Endothelial cell of umbilical vein (primary cell): Measurements from ENCODE around the gene JDP2. TPM values are rescaled to one million over a fixed set of nuclear protein-coding genes. Genes with fewer than 3 reads are reported as not detected.

ENCODE experiments used
- BruUV-seq: library from RNA; stranded (reverse); fragments of 400-500 nt; replicated peaks from 2 replicates; lab custom pipeline; 2021; lab: Mats Ljungman, UMichigan
- CTCF ChIA-PET: fragments of 300-600, 350-600 bp; sonication (Branson Sonifier 250); formaldehyde crosslinking; loops from one replicate; lab custom pipeline; 2021; ENCODE audit warnings: antibody characterized with exemption, inconsistent platforms; lab: Charles Lee
- POLR2A ChIA-PET: fragments of 300-600, 350-600 bp; sonication (Branson Sonifier 250); formaldehyde crosslinking; loops from one replicate; lab custom pipeline; 2021; ENCODE audit warnings: antibody characterized with exemption, inconsistent platforms; lab: Charles Lee
- DNase-seq: peaks from one replicate; pipeline ENCODE4 v3.0.0-alpha.2; 2011; ENCODE audit warnings: low read depth, low spot score
- FAIRE-seq: peaks from 2 replicates; lab custom pipeline; 2011; peaks lifted over from hg19 to GRCh38; lab: Jason Lieb, UNC
- H2AFZ ChIP-seq: 2 replicates; pipeline ENCODE4 v1.6.0; 2012; ENCODE audit warnings: low read depth, low read length, control low read depth, inconsistent platforms
- H3K27ac ChIP-seq: 2 replicates; pipeline ENCODE4 v1.5.1; 2011; ENCODE audit warnings: low read depth, mild to moderate bottlenecking, control low read depth, low read length, moderate library complexity; ENCODE audit not compliant: insufficient read depth
- H3K27me3 ChIP-seq, 2 experiments: 2 replicates each; pipeline versions ENCODE4 v1.6.0 to v1.6.1; 2011; ENCODE audit warnings: low read length in 2 of 2, mixed read lengths in 1 of 2; ENCODE audit not compliant: control insufficient read depth in 2 of 2, insufficient read depth in 2 of 2
- H3K36me3 ChIP-seq, 2 experiments: 2 replicates in 1 of 2; 3 replicates in 1 of 2; pipeline ENCODE4 v1.5.1; 2011; ENCODE audit warnings: low read length in 2 of 2, mild to moderate bottlenecking in 1 of 2, moderate library complexity in 1 of 2; ENCODE audit not compliant: control insufficient read depth in 2 of 2, insufficient read depth in 2 of 2; ENCODE audit errors: extremely low read depth in 1 of 2
- H3K4me1 ChIP-seq: 3 replicates; pipeline ENCODE4 v1.5.1; 2011; ENCODE audit warnings: mild to moderate bottlenecking, low read length; ENCODE audit not compliant: control insufficient read depth, insufficient read depth; ENCODE audit errors: extremely low read depth
- H3K4me2 ChIP-seq: 2 replicates; pipeline ENCODE4 v1.6.1; 2011; ENCODE audit warnings: low read length, control low read depth, mixed read lengths; ENCODE audit not compliant: insufficient read depth
- H3K4me3 ChIP-seq, 3 experiments: fragments of 200-600 bp in 1 of 3; sonication (generic), shearing (Covaris generic) in 1 of 3; replicated peaks in 1 of 3; 2 replicates each; pipeline ENCODE4 v1.5.1; 2011 to 2016; ENCODE audit warnings: control low read depth in 3 of 3, low read length in 3 of 3, mild to moderate bottlenecking in 2 of 3, inconsistent platforms in 1 of 3, low read depth in 1 of 3, moderate library complexity in 1 of 3; ENCODE audit not compliant: insufficient read depth in 1 of 3
- H3K79me2 ChIP-seq: 2 replicates; pipeline ENCODE4 v1.6.0; 2012; ENCODE audit warnings: low read length, inconsistent platforms; ENCODE audit not compliant: control insufficient read depth, insufficient read depth
- H3K9ac ChIP-seq: replicated peaks from 2 replicates; pipeline ENCODE3; 2011; ENCODE audit warnings: low read length, control low read depth; ENCODE audit not compliant: insufficient read depth; ENCODE audit errors: extremely low read depth
- H3K9me1 ChIP-seq: replicated peaks from 3 replicates; pipeline ENCODE4 v1.6.0; 2011; ENCODE audit warnings: mild to moderate bottlenecking, low read length; ENCODE audit not compliant: control insufficient read depth, insufficient read depth; ENCODE audit errors: extremely low read depth
- H3K9me3 ChIP-seq: replicated peaks from 2 replicates; pipeline ENCODE4 v1.5.1; 2012; ENCODE audit warnings: low read length, inconsistent platforms; ENCODE audit not compliant: control insufficient read depth, insufficient read depth
- H4K20me1 ChIP-seq: replicated peaks from 2 replicates; pipeline ENCODE3; 2011; ENCODE audit warnings: mild to moderate bottlenecking, low read length; ENCODE audit not compliant: control insufficient read depth, insufficient read depth; ENCODE audit errors: extremely low read depth
- CTCF ChIP-seq, 2 donors: IDR thresholded peaks; 1 replicate in 1 of 2; 2 replicates in 1 of 2; pipeline ENCODE4 v1.5.1; 2011; ENCODE audit warnings: low read length in 2 of 2, mild to moderate bottlenecking in 2 of 2, moderate library complexity in 2 of 2, control low read depth in 1 of 2, inconsistent platforms in 1 of 2, low read depth in 1 of 2; ENCODE audit not compliant: insufficient read depth in 1 of 2; ENCODE audit errors: extremely low read depth in 1 of 2
- EZH2 ChIP-seq: IDR thresholded peaks from 2 replicates; pipeline ENCODE4 v1.6.1; 2012; ENCODE audit warnings: borderline replicate concordance, low read depth, mild to moderate bottlenecking, moderate library complexity, low read length, inconsistent platforms; ENCODE audit not compliant: severe bottlenecking
- FOS ChIP-seq: IDR thresholded peaks from 2 replicates; pipeline ENCODE4 v1.6.1; 2011; ENCODE audit warnings: mild to moderate bottlenecking, low read length, moderate library complexity, borderline replicate concordance; ENCODE audit not compliant: insufficient read depth
- GATA2 ChIP-seq: IDR thresholded peaks from 2 replicates; pipeline ENCODE4 v1.7.0; 2011; ENCODE audit warnings: low read depth, mild to moderate bottlenecking, moderate library complexity, mixed read lengths, low read length; ENCODE audit not compliant: insufficient read length, insufficient read depth
- JUN ChIP-seq: IDR thresholded peaks from 2 replicates; pipeline ENCODE4 v1.6.1; 2011; ENCODE audit warnings: borderline replicate concordance, low read depth; ENCODE audit not compliant: insufficient read length, insufficient read depth
- MYC ChIP-seq: IDR thresholded peaks from one replicate; pipeline ENCODE4 v1.6.1; 2011; ENCODE audit warnings: mild to moderate bottlenecking, low read depth, low read length
- POLR2A ChIP-seq: IDR thresholded peaks from 2 replicates; pipeline ENCODE4 v1.6.1; 2012; ENCODE audit warnings: low read depth, mild to moderate bottlenecking, control low read depth, low read length
- POLR2AphosphoS5 ChIP-seq: IDR thresholded peaks from 2 replicates; pipeline ENCODE4 v1.6.1; 2012; ENCODE audit warnings: low read depth, mild to moderate bottlenecking, control low read depth, low read length, moderate library complexity; ENCODE audit not compliant: insufficient read depth
- dilution Hi-C: fragments of 300-500 bp; cut with MboI; formaldehyde crosslinking; loops from one replicate; pipeline ENCODE4 v1.15.0; 2019; ENCODE audit warnings: low sequenced_read_pairs; ENCODE audit not compliant: extremely low pct_ligation_motif_present
- intact Hi-C: fragments of 100-400 bp; cut with micrococcal nuclease; formaldehyde crosslinking; loops from one replicate; pipeline ENCODE4 v1.10.0; 2022
- polyA plus RNA-seq, 4 experiments: library from polyadenylated mRNA; depleted of rRNA in 3 of 4; stranded (reverse) in 3 of 4; unstranded in 1 of 4; fragments of >200 nt; gene quantifications; 2 replicates each; pipeline versions ENCODE4 v1.2.1 to v1.2.3, GENCODE V29; 2011 to 2012; ENCODE audit warnings: missing spikeins in 1 of 4
- total RNA-seq: library from RNA; stranded (reverse); gene quantifications from 2 replicates; pipeline ENCODE4 v1.2.3, GENCODE V29; 2021
- TF ChIP-seq, protein P1 (sequence below): IDR thresholded peaks from 2 replicates; pipeline ENCODE4 v1.6.1; 2011; ENCODE audit not compliant: insufficient read depth, insufficient read length

Gene JDP2
- total and polyA plus RNA-seq, 2 donors (not counting 3 experiments of a cell fraction or from before 2014, with no cell fraction given), result 3.2 to 10.6 TPM

- no peaks in the 10 kb centered on the region for H3K4me1 ChIP-seq
- ChIA-PET CTCF (interaction anchor here (1.6 kb wide), 1 partner anchor 171 kb away, joined by 5 read pairs; no protein-coding TSS in a partner anchor), POLR2A (no interaction called here)
- BruUV-seq, result no TSS peak
- dilution Hi-C loops, result no loop called here
- no peaks in the 10 kb centered on the region for H3K9me3 ChIP-seq
- H3K27ac ChIP-seq, result no peak overlapping the region
- intact Hi-C loops, result loop anchor here (5.0 kb wide), 1 partner anchor 62 kb away; no protein-coding TSS in a partner anchor
- H3K9ac ChIP-seq, result no peak overlapping the region
- H2AFZ ChIP-seq, result no peak overlapping the region
- FAIRE-seq (no peak), DNase-seq (no peak)
- no peaks in the 10 kb centered on the region for H3K79me2 ChIP-seq
- TF ChIP-seq JUN, result no peak
- no peak for TF ChIP-seq CTCF (IDR thresholded peaks at IDR 0.05; ENCODE audit: extremely low read depth in 1 of 2, insufficient read depth in 1 of 2, low read depth in 1 of 2, low read length in 2 of 2)
- TF ChIP-seq, protein P1, sequence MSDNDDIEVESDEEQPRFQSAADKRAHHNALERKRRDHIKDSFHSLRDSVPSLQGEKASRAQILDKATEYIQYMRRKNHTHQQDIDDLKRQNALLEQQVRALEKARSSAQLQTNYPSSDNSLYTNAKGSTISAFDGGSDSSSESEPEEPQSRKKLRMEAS, result no peak
- TF ChIP-seq FOS, result no peak
- no peak for TF ChIP-seq GATA2
- TF ChIP-seq MYC, result no peak
- no peak for TF ChIP-seq POLR2A
- TF ChIP-seq POLR2AphosphoS5, result no peak
- no peak for TF ChIP-seq EZH2
- no peaks in the 10 kb centered on the region for H3K9me1 ChIP-seq
- H3K4me3 ChIP-seq, result no peak overlapping the region
- no peak overlapping the region for H3K4me2 ChIP-seq
- H3K36me3 ChIP-seq, result no peaks in the 10 kb centered on the region
- H4K20me1 ChIP-seq, result no peaks in the 10 kb centered on the region
- peaks cover 19 to 36% of the 10 kb centered on the region in 2 experiments for H3K27me3 ChIP-seq
Measured at GRCh38 chr14:75389679-75390078, 38.1 kb upstream of the JDP2 start.
